Liver (tissue), 3 donors: ENCODE data around the gene ELN.

Experiments
- ATF3 ChIP-seq: IDR thresholded peaks from 2 replicates; pipeline ENCODE4 v1.6.1; 2016; ENCODE audit warnings: antibody characterized with exemption
- EGR1 ChIP-seq, 2 donors: IDR thresholded peaks; 2 replicates each; pipeline ENCODE4 v1.6.1; 2016 to 2018; ENCODE audit warnings: antibody characterized with exemption in 2 of 2, low read depth in 2 of 2
- HNF4A ChIP-seq, 2 donors: conservative IDR thresholded peaks; 2 replicates each; pipeline ENCODE4 v1.6.1; 2016; ENCODE audit warnings: antibody characterized with exemption in 2 of 2, mild to moderate bottlenecking in 2 of 2
- HNF4G ChIP-seq: IDR thresholded peaks from 2 replicates; pipeline ENCODE4 v1.6.1; 2016; ENCODE audit warnings: antibody characterized with exemption
- JUND ChIP-seq, 2 donors: IDR thresholded peaks; 2 replicates each; pipeline ENCODE4 v1.6.1; 2016; ENCODE audit warnings: antibody characterized with exemption in 2 of 2
- RXRA ChIP-seq, 2 donors: IDR thresholded peaks; 2 replicates each; pipeline ENCODE4 v1.6.1; 2017 to 2018; ENCODE audit warnings: antibody characterized with exemption in 2 of 2, mild to moderate bottlenecking in 1 of 2
- SP1 ChIP-seq: IDR thresholded peaks from 2 replicates; pipeline ENCODE4 v1.6.1; 2018; ENCODE audit warnings: antibody characterized with exemption, mild to moderate bottlenecking
- TF ChIP-seq, protein P1 (sequence below): fragments of 150-350 bp; IDR thresholded peaks from 2 replicates; pipeline ENCODE4 v1.5.1; 2017; ENCODE audit warnings: improper control_type of control experiment, low read depth, low read length; ENCODE audit not compliant: missing input control
- donor health status: healthy.
- donor health status: healthy.

DNA sequence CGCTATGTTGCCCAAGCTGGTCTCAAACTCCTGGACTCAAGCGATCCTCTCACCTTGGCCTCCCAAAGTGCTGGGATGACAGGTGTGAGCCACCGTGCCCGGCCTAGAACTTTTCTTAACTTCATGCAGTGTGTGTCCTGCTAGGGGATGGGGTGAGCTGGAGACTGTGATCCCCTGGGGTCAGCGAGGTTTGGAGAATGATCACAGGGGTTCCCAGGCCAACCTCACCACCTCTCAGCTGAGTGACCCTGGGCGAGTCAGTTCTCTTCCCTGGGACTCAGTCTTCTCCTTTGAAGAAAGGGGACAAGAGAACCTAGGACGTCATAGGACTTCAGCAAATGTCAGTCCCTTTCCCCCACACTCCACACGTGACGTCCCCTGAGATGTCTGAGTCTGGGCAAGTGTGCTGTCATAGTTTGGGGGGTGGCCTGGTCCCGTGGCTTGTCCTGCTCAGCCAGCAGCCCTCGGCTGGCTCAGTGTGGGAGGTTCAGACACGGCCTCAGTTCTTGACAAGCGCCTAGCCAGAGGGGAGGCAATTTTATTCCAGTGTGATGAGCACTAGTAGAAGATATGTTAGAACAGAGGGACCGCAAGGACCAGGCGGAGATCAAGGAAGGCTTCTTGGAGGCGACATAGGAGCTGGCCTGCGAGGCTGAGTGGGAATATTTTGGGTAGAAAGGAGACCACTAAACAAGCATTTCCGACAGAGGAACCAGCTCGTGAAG, 43.3 kb upstream of the ELN start:
- no peak for TF ChIP-seq SP1
- TF ChIP-seq HNF4A (conservative IDR thresholded peaks at IDR 0.05): no peak
- no peak for TF ChIP-seq HNF4G
- TF ChIP-seq ATF3: no peak
- TF ChIP-seq, protein P1, sequence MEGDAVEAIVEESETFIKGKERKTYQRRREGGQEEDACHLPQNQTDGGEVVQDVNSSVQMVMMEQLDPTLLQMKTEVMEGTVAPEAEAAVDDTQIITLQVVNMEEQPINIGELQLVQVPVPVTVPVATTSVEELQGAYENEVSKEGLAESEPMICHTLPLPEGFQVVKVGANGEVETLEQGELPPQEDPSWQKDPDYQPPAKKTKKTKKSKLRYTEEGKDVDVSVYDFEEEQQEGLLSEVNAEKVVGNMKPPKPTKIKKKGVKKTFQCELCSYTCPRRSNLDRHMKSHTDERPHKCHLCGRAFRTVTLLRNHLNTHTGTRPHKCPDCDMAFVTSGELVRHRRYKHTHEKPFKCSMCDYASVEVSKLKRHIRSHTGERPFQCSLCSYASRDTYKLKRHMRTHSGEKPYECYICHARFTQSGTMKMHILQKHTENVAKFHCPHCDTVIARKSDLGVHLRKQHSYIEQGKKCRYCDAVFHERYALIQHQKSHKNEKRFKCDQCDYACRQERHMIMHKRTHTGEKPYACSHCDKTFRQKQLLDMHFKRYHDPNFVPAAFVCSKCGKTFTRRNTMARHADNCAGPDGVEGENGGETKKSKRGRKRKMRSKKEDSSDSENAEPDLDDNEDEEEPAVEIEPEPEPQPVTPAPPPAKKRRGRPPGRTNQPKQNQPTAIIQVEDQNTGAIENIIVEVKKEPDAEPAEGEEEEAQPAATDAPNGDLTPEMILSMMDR: no peak
- no peak for TF ChIP-seq EGR1 (IDR thresholded peaks at IDR 0.05; ENCODE audit: low read depth in 2 of 2)
- no peak for TF ChIP-seq RXRA (IDR thresholded peaks at IDR 0.05)
- TF ChIP-seq JUND (IDR thresholded peaks at IDR 0.05): no peak
